ENCODE data around the gene XPA.
"Not testable (repeated sequence)": the region's sequence is repeated elsewhere in the genome, so short reads cannot be mapped to it uniquely, and the experiment has no call there.

Gene XPA

GRCh38 chr9:97704345-97704677 lies 7.2 kb upstream of the XPA start:
- peaks cover 3 to 4% of the 10 kb centered on the region in 2 donors for H3K4me1 ChIP-seq (ENCODE audit: control insufficient read depth in 2 of 2, insufficient read depth in 1 of 2, low read depth in 1 of 2, low read length in 2 of 2)
- no peaks in the 10 kb centered on the region for H3K9me3 ChIP-seq (replicated peaks in 1 of 2; ENCODE audit: control insufficient read depth in 2 of 2, insufficient read depth in 1 of 2, low read depth in 1 of 2, low read length in 2 of 2)
- no peak overlapping the region for H3K4me2 ChIP-seq (ENCODE audit: insufficient read depth, low read length, poor library complexity, severe bottlenecking)
- WGBS, 2 donors (ENCODE audit: extremely low coverage in 2 of 2, insufficient read length in 2 of 2, insufficient replicate concordance in 1 of 2), result no CpG with 5 or more reads among the region's 3 CpGs
- H2AK5ac ChIP-seq (ENCODE audit: low read depth, low read length), result no peak overlapping the region
- H3K4ac ChIP-seq (ENCODE audit: low read length), result no peak overlapping the region
- H3K23ac ChIP-seq (ENCODE audit: low read depth, low read length, poor library complexity), result no peak overlapping the region
- H3K36me3 ChIP-seq (replicated peaks in 1 of 2; ENCODE audit: control insufficient read depth in 2 of 2, insufficient read depth in 2 of 2, low read length in 2 of 2), result no peaks in the 10 kb centered on the region
- no peaks in the 10 kb centered on the region for H3K79me1 ChIP-seq (ENCODE audit: low read depth, low read length)
- H2BK5ac ChIP-seq (ENCODE audit: low read length), result no peak overlapping the region
- H2AFZ ChIP-seq (ENCODE audit: low read length), result peak overlapping the region; percentile 72
- no peak overlapping the region for H4K91ac ChIP-seq (ENCODE audit: low read depth, low read length, poor library complexity)
- H3K27me3 ChIP-seq (ENCODE audit: control insufficient read depth in 3 of 3, insufficient read depth in 3 of 3, low read depth in 1 of 3, low read length in 3 of 3), result peaks cover 0 to 45% (median 0%) of the 10 kb centered on the region in 3 experiments
- H2BK12ac ChIP-seq (ENCODE audit: low read length), result no peak overlapping the region
- no peak overlapping the region for H4K8ac ChIP-seq (ENCODE audit: low read depth, low read length)
- no peak overlapping the region for H2BK120ac ChIP-seq (ENCODE audit: low read depth, low read length)
- no peak overlapping the region for H3K27ac ChIP-seq (replicated peaks; ENCODE audit: low read length)
- no peak overlapping the region for H2BK15ac ChIP-seq (ENCODE audit: low read length)
- no peak overlapping the region for H3K14ac ChIP-seq (ENCODE audit: low read length)
- no peak for DNase-seq (ENCODE audit: low spot score)
- H3K9ac ChIP-seq (ENCODE audit: low read depth, low read length, poor library complexity), result no peak overlapping the region
- H3K18ac ChIP-seq (ENCODE audit: low read length), result no peak overlapping the region
- H3K4me3 ChIP-seq (ENCODE audit: low read length in 2 of 2), result no peak overlapping the region

DNA sequence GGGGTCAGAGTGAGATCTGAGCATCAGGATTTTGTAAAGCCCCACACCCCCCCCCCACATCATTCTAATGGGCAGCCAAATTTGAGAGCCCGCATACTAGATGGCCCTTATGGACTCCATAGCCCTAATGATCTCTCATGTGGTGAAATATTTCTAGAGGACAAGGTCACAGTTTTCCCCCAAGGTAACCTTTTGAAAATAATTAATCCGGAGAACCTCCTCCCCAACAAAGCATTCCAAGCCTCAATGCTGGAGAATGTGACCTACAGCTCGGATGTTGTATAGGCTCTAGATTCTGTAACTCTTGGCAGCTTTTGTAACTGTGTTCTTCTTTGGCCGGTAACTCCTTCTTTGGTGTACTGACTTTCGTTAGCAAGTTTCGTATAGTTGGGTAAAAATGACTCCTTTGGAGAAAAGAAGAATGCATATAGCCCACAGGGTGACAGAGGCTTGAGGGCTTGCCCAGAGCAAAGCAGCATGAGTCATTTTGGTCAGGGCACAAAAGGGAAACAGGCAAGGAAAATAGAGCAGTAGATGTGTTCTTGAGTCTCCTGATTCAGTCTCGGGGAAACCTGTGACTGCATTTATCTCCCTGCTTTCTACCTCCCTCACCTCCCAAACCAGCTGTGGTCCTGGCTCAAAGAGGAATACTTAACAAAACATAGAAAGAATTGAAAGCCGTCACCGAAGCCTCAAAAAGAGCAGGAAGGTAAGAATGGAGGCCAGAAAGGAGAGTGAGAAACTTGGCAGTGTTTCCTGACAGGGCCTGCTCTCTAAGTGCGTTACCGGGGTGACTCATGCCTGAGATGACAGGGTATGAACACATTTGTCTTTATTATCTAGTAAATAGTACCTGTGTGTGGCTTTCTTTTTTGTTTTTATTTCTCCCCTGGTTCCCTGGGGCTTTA lies 6.6 kb upstream of the XPA start:
- WGBS, 2 donors (ENCODE audit: extremely low coverage in 2 of 2, insufficient read length in 2 of 2, insufficient replicate concordance in 1 of 2), result no CpG with 5 or more reads among the region's 11 CpGs
- no peaks in the 10 kb centered on the region for H3K9me3 ChIP-seq (replicated peaks in 1 of 2; ENCODE audit: control insufficient read depth in 2 of 2, insufficient read depth in 1 of 2, low read depth in 1 of 2, low read length in 2 of 2)

GRCh38 chr9:97699824-97700223 lies 2.7 kb upstream of the XPA start:
- not testable (repeated sequence) for H3K36me3 ChIP-seq (replicated peaks in 1 of 2; ENCODE audit: control insufficient read depth in 2 of 2, insufficient read depth in 2 of 2, low read length in 2 of 2); H3K14ac ChIP-seq (ENCODE audit: low read length); H3K4me3 ChIP-seq (ENCODE audit: low read length in 2 of 2); H2BK12ac ChIP-seq (ENCODE audit: low read length); H3K27ac ChIP-seq (replicated peaks; ENCODE audit: low read length); H3K79me1 ChIP-seq (ENCODE audit: low read depth, low read length); H4K91ac ChIP-seq (ENCODE audit: low read depth, low read length, poor library complexity); H3K18ac ChIP-seq (ENCODE audit: low read length); H2AFZ ChIP-seq (ENCODE audit: low read length); H4K8ac ChIP-seq (ENCODE audit: low read depth, low read length); DNase-seq (ENCODE audit: low spot score); H2BK15ac ChIP-seq (ENCODE audit: low read length); H2AK5ac ChIP-seq (ENCODE audit: low read depth, low read length); H3K4ac ChIP-seq (ENCODE audit: low read length); H3K23ac ChIP-seq (ENCODE audit: low read depth, low read length, poor library complexity); H3K4me2 ChIP-seq (ENCODE audit: insufficient read depth, low read length, poor library complexity, severe bottlenecking); H3K9ac ChIP-seq (ENCODE audit: low read depth, low read length, poor library complexity); H2BK120ac ChIP-seq (ENCODE audit: low read depth, low read length); H2BK5ac ChIP-seq (ENCODE audit: low read length); H3K9me3 ChIP-seq (replicated peaks in 1 of 2; ENCODE audit: control insufficient read depth in 2 of 2, insufficient read depth in 1 of 2, low read depth in 1 of 2, low read length in 2 of 2)
- Histone ChIP-seq H3K4me1 (ENCODE audit: control insufficient read depth in 2 of 2, insufficient read depth in 1 of 2, low read depth in 1 of 2, low read length in 2 of 2) (peaks cover 6 to 12% of the 10 kb centered on the region in 2 donors), H3K27me3 (ENCODE audit: control insufficient read depth in 3 of 3, insufficient read depth in 3 of 3, low read depth in 1 of 3, low read length in 3 of 3) (peaks cover 0 to 14% (median 0%) of the 10 kb centered on the region in 3 experiments)
- no CpG with 5 or more reads among the region's 3 CpGs for WGBS, 2 donors (ENCODE audit: extremely low coverage in 2 of 2, insufficient read length in 2 of 2, insufficient replicate concordance in 1 of 2)

More for the DNA sequence above, 6.6 kb upstream of the XPA start:
- Histone ChIP-seq H3K27ac (replicated peaks; ENCODE audit: low read length) (peak overlapping the region; percentile 13), H4K91ac (ENCODE audit: low read depth, low read length, poor library complexity) (no peak overlapping the region), H4K8ac (ENCODE audit: low read depth, low read length) (no peak overlapping the region), H3K79me1 (ENCODE audit: low read depth, low read length) (peaks cover 2% of the 10 kb centered on the region), H3K14ac (ENCODE audit: low read length) (no peak overlapping the region), H2BK12ac (ENCODE audit: low read length) (peak overlapping the region; percentile 63), H3K4me1 (ENCODE audit: control insufficient read depth in 2 of 2, insufficient read depth in 1 of 2, low read depth in 1 of 2, low read length in 2 of 2) (peaks cover 3 to 4% of the 10 kb centered on the region in 2 donors), H3K4ac (ENCODE audit: low read length) (no peak overlapping the region), H2BK5ac (ENCODE audit: low read length) (no peak overlapping the region), H3K23ac (ENCODE audit: low read depth, low read length, poor library complexity) (no peak overlapping the region), H2BK120ac (ENCODE audit: low read depth, low read length) (no peak overlapping the region), H3K9ac (ENCODE audit: low read depth, low read length, poor library complexity) (no peak overlapping the region), H3K36me3 (replicated peaks in 1 of 2; ENCODE audit: control insufficient read depth in 2 of 2, insufficient read depth in 2 of 2, low read length in 2 of 2) (no peaks in the 10 kb centered on the region), H2AK5ac (ENCODE audit: low read depth, low read length) (no peak overlapping the region), H3K27me3 (ENCODE audit: control insufficient read depth in 3 of 3, insufficient read depth in 3 of 3, low read depth in 1 of 3, low read length in 3 of 3) (peaks cover 0 to 42% (median 0%) of the 10 kb centered on the region in 3 experiments), H2AFZ (ENCODE audit: low read length) (peak overlapping the region; percentile 72), H2BK15ac (ENCODE audit: low read length) (no peak overlapping the region), H3K4me3 (ENCODE audit: low read length in 2 of 2) (no peak overlapping the region), H3K4me2 (ENCODE audit: insufficient read depth, low read length, poor library complexity, severe bottlenecking) (no peak overlapping the region), H3K18ac (ENCODE audit: low read length) (no peak overlapping the region)
- DNase-seq (ENCODE audit: low spot score), result no peak

GRCh38 chr9:97699281-97699680 lies 2.1 kb upstream of the XPA start:
- H3K23ac ChIP-seq (ENCODE audit: low read depth, low read length, poor library complexity); H3K14ac ChIP-seq (ENCODE audit: low read length); H4K91ac ChIP-seq (ENCODE audit: low read depth, low read length, poor library complexity); H3K4ac ChIP-seq (ENCODE audit: low read length); H3K18ac ChIP-seq (ENCODE audit: low read length); H3K4me3 ChIP-seq (ENCODE audit: low read length in 2 of 2); H2BK5ac ChIP-seq (ENCODE audit: low read length); H2BK12ac ChIP-seq (ENCODE audit: low read length); DNase-seq (ENCODE audit: low spot score); H3K4me2 ChIP-seq (ENCODE audit: insufficient read depth, low read length, poor library complexity, severe bottlenecking); H2AFZ ChIP-seq (ENCODE audit: low read length); H3K9ac ChIP-seq (ENCODE audit: low read depth, low read length, poor library complexity); H3K9me3 ChIP-seq (replicated peaks in 1 of 2; ENCODE audit: control insufficient read depth in 2 of 2, insufficient read depth in 1 of 2, low read depth in 1 of 2, low read length in 2 of 2); H2AK5ac ChIP-seq (ENCODE audit: low read depth, low read length); H3K79me1 ChIP-seq (ENCODE audit: low read depth, low read length); H4K8ac ChIP-seq (ENCODE audit: low read depth, low read length); H2BK120ac ChIP-seq (ENCODE audit: low read depth, low read length); H2BK15ac ChIP-seq (ENCODE audit: low read length); H3K27ac ChIP-seq (replicated peaks; ENCODE audit: low read length); H3K36me3 ChIP-seq (replicated peaks in 1 of 2; ENCODE audit: control insufficient read depth in 2 of 2, insufficient read depth in 2 of 2, low read length in 2 of 2); H3K27me3 ChIP-seq (ENCODE audit: control insufficient read depth in 3 of 3, insufficient read depth in 3 of 3, low read depth in 1 of 3, low read length in 3 of 3): not testable (repeated sequence)
- peaks cover 6 to 12% of the 10 kb centered on the region in 2 donors for H3K4me1 ChIP-seq (ENCODE audit: control insufficient read depth in 2 of 2, insufficient read depth in 1 of 2, low read depth in 1 of 2, low read length in 2 of 2)
- WGBS, 2 donors (ENCODE audit: extremely low coverage in 2 of 2, insufficient read length in 2 of 2, insufficient replicate concordance in 1 of 2), result no CpG with 5 or more reads among the region's 13 CpGs
